GM12878 (cell line): Measurements from ENCODE around the gene TSC22D3. TPM values are rescaled to one million over a fixed set of nuclear protein-coding genes. Genes with fewer than 3 reads are reported as not detected.

Experiments used
- ATAC-seq: fragments of 200-7000 bp; cut with Tn5 transposase; 3 replicates; pipeline ENCODE4 v1.9.1; 2020; ENCODE audit warnings: mild to moderate bottlenecking, moderate library complexity
- BruUV-seq: library from RNA; stranded (reverse); fragments of 400-500 nt; replicated peaks from 2 replicates; lab custom pipeline; 2021; lab: Mats Ljungman, UMichigan
- CTCF ChIA-PET: fragments of 300-600 bp; sonication (Branson Sonifier 250); formaldehyde crosslinking; extraction: SDS; loops from one replicate; lab custom pipeline; 2021; ENCODE audit warnings: inconsistent platforms; lab: Yijun Ruan, JAX
- POLR2A ChIA-PET: fragments of 350-600 bp; formaldehyde crosslinking; extraction: SDS; loops from one replicate; lab custom pipeline; 2021; ENCODE audit warnings: inconsistent platforms; lab: Charles Lee
- RAD21 ChIA-PET: fragments of 300-600 bp; sonication (Branson Sonifier 250); formaldehyde crosslinking; loops from one replicate; lab custom pipeline; 2023; ENCODE audit warnings: antibody characterized with exemption; ENCODE audit not compliant: unreplicated experiment; lab: Charles Lee
- SMC1A ChIA-PET: fragments of 300-600 bp; sonication (Branson Sonifier 250); formaldehyde crosslinking; loops from one replicate; lab custom pipeline; 2023; ENCODE audit not compliant: unreplicated experiment, uncharacterized antibody; lab: Charles Lee
- DNase-seq: peaks from one replicate; pipeline ENCODE4 v3.0.0-alpha.2; 2011; ENCODE audit warnings: low read depth, low spot score
- FAIRE-seq: peaks from 3 replicates; lab custom pipeline; 2011; peaks lifted over from hg19 to GRCh38; lab: Jason Lieb, UNC
- H2AFZ ChIP-seq: 2 replicates; pipeline ENCODE4 v1.6.0; 2011; ENCODE audit warnings: low read depth, low read length, control low read depth; ENCODE audit not compliant: control insufficient read depth
- H3K27ac ChIP-seq: 2 replicates; pipeline ENCODE4 v1.5.1; 2011; ENCODE audit warnings: control low read depth; ENCODE audit not compliant: control insufficient read depth, insufficient read depth
- H3K27me3 ChIP-seq, 2 experiments: replicated peaks in 1 of 2; 2 replicates each; pipeline versions ENCODE4 v1.6.0 to v1.6.1; 2011; ENCODE audit warnings: low read length in 1 of 2; ENCODE audit not compliant: control insufficient read depth in 2 of 2, insufficient read depth in 2 of 2
- H3K36me3 ChIP-seq, 2 experiments: 2 replicates each; pipeline ENCODE4 v1.5.1; 2011; ENCODE audit warnings: low read length in 1 of 2; ENCODE audit not compliant: control insufficient read depth in 2 of 2, insufficient read depth in 2 of 2
- H3K4me1 ChIP-seq: 2 replicates; pipeline ENCODE4 v1.6.1; 2011; ENCODE audit warnings: mild to moderate bottlenecking, low read length, moderate library complexity, mixed read lengths; ENCODE audit not compliant: control insufficient read depth, insufficient read depth
- H3K4me2 ChIP-seq: 2 replicates; pipeline ENCODE4 v1.6.0; 2011; ENCODE audit warnings: control low read depth; ENCODE audit not compliant: control insufficient read depth, insufficient read depth
- H3K4me3 ChIP-seq: fragments of 200-600 bp; sonication (generic); 2 replicates; pipeline ENCODE4 v1.5.1; 2016
- H3K79me2 ChIP-seq: 2 replicates; pipeline ENCODE4 v1.6.0; 2011; ENCODE audit warnings: low read length; ENCODE audit not compliant: control insufficient read depth, insufficient read depth
- H3K9ac ChIP-seq: 2 replicates; pipeline ENCODE4 v1.8.0; 2011; ENCODE audit warnings: low read length, control low read depth, mixed read lengths; ENCODE audit not compliant: control insufficient read depth, insufficient read depth
- H3K9me3 ChIP-seq: replicated peaks from 3 replicates; pipeline ENCODE4 v1.5.1; 2011; ENCODE audit warnings: mild to moderate bottlenecking, low read length; ENCODE audit not compliant: control insufficient read depth, insufficient read depth
- H4K20me1 ChIP-seq: 2 replicates; pipeline ENCODE4 v1.6.0; 2011; ENCODE audit not compliant: control insufficient read depth, insufficient read depth
- BACH1 ChIP-seq: fragments of 450-650 bp; IDR thresholded peaks from 2 replicates; pipeline ENCODE4 v1.6.1; 2017; ENCODE audit warnings: mild to moderate bottlenecking, borderline replicate concordance
- BRCA1 ChIP-seq: IDR thresholded peaks from 2 replicates; pipeline ENCODE4 v1.6.1; 2011; ENCODE audit warnings: low read depth, low read length, improper control_type of control experiment
- CBFB ChIP-seq: IDR thresholded peaks from 2 replicates; pipeline ENCODE4 v1.6.1; 2016; ENCODE audit warnings: antibody characterized with exemption, low read depth
- CBX5 ChIP-seq: sonication (generic); IDR thresholded peaks from 2 replicates; pipeline ENCODE4 v1.6.1; 2016; ENCODE audit warnings: low read depth, moderate library complexity, mild to moderate bottlenecking, inconsistent platforms
- HCFC1 ChIP-seq: fragments of 150-350 bp; IDR thresholded peaks from 2 replicates; pipeline ENCODE4 v1.6.1; 2014; ENCODE audit warnings: low read length
- IKZF1 ChIP-seq: fragments of 450-650 bp; conservative IDR thresholded peaks from 2 replicates; pipeline ENCODE4 v1.6.1; 2017; ENCODE audit warnings: antibody characterized with exemption, mild to moderate bottlenecking
- JUNB ChIP-seq: IDR thresholded peaks from 2 replicates; pipeline ENCODE4 v1.6.1; 2016; ENCODE audit warnings: antibody characterized with exemption, mild to moderate bottlenecking
- MEF2A ChIP-seq: IDR thresholded peaks from 2 replicates; pipeline ENCODE4 v1.6.1; 2011; ENCODE audit warnings: low read depth, mild to moderate bottlenecking, low read length, moderate library complexity; ENCODE audit not compliant: insufficient read depth
- MTA2 ChIP-seq: fragments of 450-650 bp; IDR thresholded peaks from 2 replicates; pipeline ENCODE4 v1.6.1; 2016; ENCODE audit warnings: low read depth, mild to moderate bottlenecking, moderate library complexity
- MYC ChIP-seq: IDR thresholded peaks from 2 replicates; pipeline ENCODE4 v1.6.1; 2011; ENCODE audit warnings: mild to moderate bottlenecking, low read length, moderate library complexity, inconsistent platforms; ENCODE audit not compliant: insufficient read depth, insufficient replicate concordance, insufficient read length, severe bottlenecking
- NKRF ChIP-seq: fragments of 450-650 bp; conservative IDR thresholded peaks from 2 replicates; pipeline ENCODE4 v1.6.1; 2017; ENCODE audit warnings: mild to moderate bottlenecking, moderate library complexity
- PKNOX1 ChIP-seq: fragments of 450-650 bp; IDR thresholded peaks from 2 replicates; pipeline ENCODE4 v1.6.1; 2016; ENCODE audit warnings: mild to moderate bottlenecking
- POLR2A ChIP-seq: IDR thresholded peaks from 2 replicates; pipeline ENCODE4 v1.6.1; 2011; ENCODE audit warnings: low read depth, mild to moderate bottlenecking, low read length
- RELA ChIP-seq: fragments of 450-650 bp; IDR thresholded peaks from 2 replicates; pipeline ENCODE4 v1.8.0; 2014; ENCODE audit warnings: borderline replicate concordance; ENCODE audit not compliant: partially characterized antibody
- USF2 ChIP-seq: IDR thresholded peaks from 2 replicates; pipeline ENCODE4 v1.6.1; 2011; ENCODE audit warnings: low read depth, low read length, improper control_type of control experiment, borderline replicate concordance
- WGBS: methylation state at CpG from one replicate; pipeline ENCODE4 v1.1.6; 2016; ENCODE audit warnings: low lambda C conversion rate; ENCODE audit not compliant: insufficient replicate concordance, insufficient coverage; ENCODE audit errors: missing lambda C conversion rate; 5-methylcytosine and 5-hydroxymethylcytosine counted together
- in situ Hi-C: fragments of 300-500 bp; cut with MboI; formaldehyde crosslinking; loops from 9 replicates; pipeline ENCODE4 v1.14.3; 2018; ENCODE audit warnings: mixed read lengths
- intact Hi-C: fragments of 100-400 bp; cut with micrococcal nuclease; formaldehyde crosslinking; loops from one replicate; pipeline ENCODE4 v1.14.2; 2022; ENCODE audit not compliant: unreplicated experiment
- polyA plus RNA-seq, 11 experiments: library from polyadenylated mRNA; depleted of rRNA in 4 of 11; unstranded in 6 of 11; stranded (reverse) in 5 of 11; fragments of >200 nt; fragmentation: Nextera tagmentation in 4 of 11; fragmentation: Illumina TruSeq in 1 of 11; extraction: Ambion mirVana in 4 of 11; extraction: Trizol in 1 of 11; gene quantifications; 1 replicate in 1 of 11; 2 replicates in 10 of 11; pipeline versions ENCODE4 v1.2.1 to v1.2.3, GENCODE V29; 2011 to 2016; ENCODE audit warnings: inconsistent platforms in 2 of 11, missing spikeins in 2 of 11, low read depth in 1 of 11
- total RNA-seq, 4 experiments: library from RNA; depleted of rRNA in 3 of 4; stranded (reverse); fragments of >200 nt in 3 of 4; fragmentation: Illumina TruSeq in 1 of 4; extraction: Trizol in 1 of 4; gene quantifications; 2 replicates each; pipeline versions ENCODE4 v1.2.1 to v1.2.3, GENCODE V29; 2013 to 2021

Gene TSC22D3
- total and polyA plus RNA-seq, 10 of the 15 experiments (the other 5 are each of a cell fraction or from before 2014, with no cell fraction given), result 4.6 to 122 (median 16.1) TPM

GRCh38 chrX:107724653-107725052 is 50.9 kb downstream of the TSC22D3 start:
- no TSS peak for BruUV-seq
- Histone ChIP-seq H3K4me2 (no peak overlapping the region), H3K27ac (no peak overlapping the region)
- 10% methylated on average over 3 of the region's 3 CpGs for whole genome bisulfite sequencing
- ChIA-PET POLR2A (no interaction called here), CTCF (no interaction called here)
- no peak for FAIRE-seq
- no peak for ATAC-seq
- no peak for TF ChIP-seq USF2
- TF ChIP-seq MYC, result no peak
- TF ChIP-seq MTA2, result no peak
- TF ChIP-seq HCFC1, result no peak
- TF ChIP-seq JUNB, result no peak
- no peak for TF ChIP-seq IKZF1
- TF ChIP-seq MEF2A, result no peak
- TF ChIP-seq CBFB, result no peak
- TF ChIP-seq BRCA1, result no peak
- TF ChIP-seq PKNOX1, result no peak
- no peak for TF ChIP-seq BACH1
- no peak for TF ChIP-seq POLR2A
- no peak for TF ChIP-seq CBX5
- TF ChIP-seq RELA, result no peak
- no peak for TF ChIP-seq NKRF
- TF ChIP-seq, all 136 proteins: peak for 0
- no peak for DNase-seq
- Histone ChIP-seq H3K79me2 (no peaks in the 10 kb centered on the region), H3K9ac (no peak overlapping the region), H4K20me1 (no peaks in the 10 kb centered on the region), H3K4me3 (no peak overlapping the region), H3K9me3 (no peaks in the 10 kb centered on the region), H3K27me3 (no peaks in the 10 kb centered on the region; a peak in 1 of 4 replicates), H3K4me1 (peaks cover 5% of the 10 kb centered on the region), H3K36me3 (no peaks in the 10 kb centered on the region), H2AFZ (no peak overlapping the region)
- intact Hi-C loops (no loop called here), in situ Hi-C loops (no loop called here)
- RAD21 ChIA-PET, result interaction anchor here (1.4 kb wide), 1 partner anchor 9 kb away, joined by 3 read pairs; no protein-coding TSS in a partner anchor
- SMC1A ChIA-PET, result interaction anchor here (2.4 kb wide), 1 partner anchor 51 kb away, joined by 6 read pairs; no protein-coding TSS in a partner anchor
